Common myeloid progenitor, CD34-positive (primary cell): Measurements from ENCODE around the gene GAREM1.

Experiments
- CTCF ChIA-PET: fragments of 350-600 bp; sonication (Branson Sonifier 250); formaldehyde crosslinking; loops from one replicate; lab custom pipeline; 2021; ENCODE audit warnings: antibody characterized with exemption; lab: Charles Lee
- POLR2A ChIA-PET: fragments of 350-600 bp; sonication (Branson Sonifier 250); formaldehyde crosslinking; loops from one replicate; lab custom pipeline; 2021; ENCODE audit warnings: antibody characterized with exemption; lab: Charles Lee
- DNase-seq, 3 donors: peaks; one replicate each; pipeline versions ENCODE4 v3.0.0 to v3.0.0-alpha.2; 2013
- H3K27ac ChIP-seq, 2 experiments: 1 replicate in 1 of 2; 2 replicates in 1 of 2; pipeline ENCODE4 v1.7.0; 2013; ENCODE audit warnings: inconsistent platforms in 2 of 2, low read length in 2 of 2, mild to moderate bottlenecking in 2 of 2, low read depth in 1 of 2, moderate library complexity in 1 of 2; ENCODE audit not compliant: severe bottlenecking in 2 of 2, insufficient read depth in 1 of 2, poor library complexity in 1 of 2
- H3K27me3 ChIP-seq, 5 experiments: replicated peaks in 2 of 5; 1 replicate in 3 of 5; 2 replicates in 2 of 5; pipeline versions ENCODE4 v1.6.1 to v1.7.0; 2013; ENCODE audit warnings: low read length in 4 of 5, mild to moderate bottlenecking in 2 of 5, moderate library complexity in 2 of 5, inconsistent platforms in 1 of 5; ENCODE audit not compliant: insufficient read depth in 5 of 5, control insufficient read depth in 4 of 5
- H3K36me3 ChIP-seq, 4 experiments: 1 replicate in 2 of 4; 2 replicates in 2 of 4; pipeline versions ENCODE4 v1.6.1 to v1.7.0; 2013; ENCODE audit warnings: low read length in 3 of 4, control low read depth in 1 of 4, mild to moderate bottlenecking in 1 of 4; ENCODE audit not compliant: control insufficient read depth in 4 of 4, insufficient read depth in 4 of 4
- H3K4me1 ChIP-seq, 4 experiments: 1 replicate in 3 of 4; 2 replicates in 1 of 4; pipeline versions ENCODE4 v1.6.1 to v1.7.1; 2013; ENCODE audit warnings: low read length in 3 of 4, mild to moderate bottlenecking in 3 of 4, control low read depth in 1 of 4, inconsistent platforms in 1 of 4, moderate library complexity in 1 of 4; ENCODE audit not compliant: control insufficient read depth in 4 of 4, insufficient read depth in 4 of 4; ENCODE audit errors: control extremely low read depth in 1 of 4
- H3K4me3 ChIP-seq, 7 experiments: 1 replicate in 4 of 7; 2 replicates in 3 of 7; pipeline versions ENCODE4 v1.5.1 to v1.7.0; 2013; ENCODE audit warnings: mild to moderate bottlenecking in 7 of 7, low read length in 6 of 7, moderate library complexity in 6 of 7, inconsistent platforms in 2 of 7, low read depth in 2 of 7, control low read depth in 1 of 7; ENCODE audit not compliant: insufficient read depth in 4 of 7, control insufficient read depth in 1 of 7; ENCODE audit errors: extremely low read depth in 1 of 7
- H3K9me3 ChIP-seq, 5 experiments: 1 replicate in 4 of 5; 2 replicates in 1 of 5; pipeline versions ENCODE4 v1.6.1 to v1.7.1; 2013; ENCODE audit warnings: low read length in 4 of 5, mild to moderate bottlenecking in 2 of 5, inconsistent platforms in 1 of 5, low read depth in 1 of 5, moderate library complexity in 1 of 5; ENCODE audit not compliant: control insufficient read depth in 4 of 5, insufficient read depth in 2 of 5; ENCODE audit errors: control extremely low read depth in 1 of 5
- WGBS: methylation state at CpG from one replicate; pipeline ENCODE4 v1.1.5; 2013; ENCODE audit not compliant: insufficient coverage; 5-methylcytosine and 5-hydroxymethylcytosine counted together

Gene GAREM1

GRCh38 chr18:32259553-32259952 lies 211.1 kb downstream of the GAREM1 start:
- POLR2A ChIA-PET = no interaction called here
- H3K4me1 ChIP-seq = peaks cover 8 to 41% (median 24%) of the 10 kb centered on the region in 4 experiments
- CTCF ChIA-PET = interaction anchor here (0.7 to 3.1 kb wide), 4 partner anchors 12 to 241 kb away, joined by 3 to 17 read pairs (median 4); partner anchors contain the start of genes GAREM1 and RNF125
- H3K36me3 ChIP-seq = no peaks in the 10 kb centered on the region
- H3K4me3 ChIP-seq = no peak overlapping the region
- no peak overlapping the region for H3K27ac ChIP-seq
- 98% methylated on average over 6 of the region's 6 CpGs for WGBS
- DNase-seq = no peak
- H3K27me3 ChIP-seq = no peaks in the 10 kb centered on the region
- no peaks in the 10 kb centered on the region for H3K9me3 ChIP-seq

GRCh38 chr18:32258558-32259204 lies 212.0 kb downstream of the GAREM1 start:
- DNase-seq = peak in 2 of 3 donors; percentile 12 to 26
- H3K4me1 ChIP-seq = peaks cover 8 to 43% (median 24%) of the 10 kb centered on the region in 4 experiments
- POLR2A ChIA-PET = no interaction called here

GRCh38 chr18:32258148-32258547 lies 212.5 kb downstream of the GAREM1 start:
- no peak overlapping the region for H3K27ac ChIP-seq
- no CpG with 5 or more reads among the region's 2 CpGs for WGBS
- no peaks in the 10 kb centered on the region for H3K27me3 ChIP-seq
- H3K4me1 ChIP-seq = peaks cover 8 to 43% (median 24%) of the 10 kb centered on the region in 4 experiments
- CTCF ChIA-PET = no interaction called here
- POLR2A ChIA-PET = no interaction called here
- H3K36me3 ChIP-seq = no peaks in the 10 kb centered on the region
- no peak overlapping the region for H3K4me3 ChIP-seq
- DNase-seq = no peak
- no peaks in the 10 kb centered on the region for H3K9me3 ChIP-seq

More at GRCh38 chr18:32258558-32259204, 212.0 kb downstream of the GAREM1 start:
- Histone ChIP-seq H3K36me3 (no peaks in the 10 kb centered on the region), H3K4me3 (no peak overlapping the region), H3K27me3 (no peaks in the 10 kb centered on the region), H3K9me3 (no peaks in the 10 kb centered on the region), H3K27ac (no peak overlapping the region)
- CTCF ChIA-PET = interaction anchor here (0.9 to 3.1 kb wide), 2 partner anchors 13 to 212 kb away, joined by 3 to 17 read pairs; partner anchors contain the start of gene GAREM1
- 17% methylated on average over 1 of the region's 5 CpGs for WGBS

GRCh38 chr18:32257084-32257785 lies 213.4 kb downstream of the GAREM1 start:
- Histone ChIP-seq H3K9me3 (no peaks in the 10 kb centered on the region), H3K36me3 (no peaks in the 10 kb centered on the region), H3K4me1 (peaks cover 9 to 50% (median 27%) of the 10 kb centered on the region in 4 experiments), H3K27ac (no peak overlapping the region), H3K27me3 (no peaks in the 10 kb centered on the region), H3K4me3 (peak overlapping the region in 3 of 7 experiments; percentile 23 to 48 (median 36))
- ChIA-PET CTCF (interaction anchor here (0.6 kb wide), 1 partner anchor 296 kb away, joined by 3 read pairs; no protein-coding TSS in a partner anchor), POLR2A (no interaction called here)
- WGBS = 0% methylated on average over 1 of the region's 5 CpGs
- DNase-seq = peak; percentile 55 to 94 (median 90)

- H3K9me3 ChIP-seq = no peaks in the 10 kb centered on the region
- no peak overlapping the region for H3K27ac ChIP-seq
- H3K4me1 ChIP-seq = peaks cover 16 to 63% (median 38%) of the 10 kb centered on the region in 4 experiments
- H3K36me3 ChIP-seq = no peaks in the 10 kb centered on the region
- no peak for DNase-seq
- H3K4me3 ChIP-seq = no peak overlapping the region
- H3K27me3 ChIP-seq = no peaks in the 10 kb centered on the region
- ChIA-PET CTCF (interaction anchor here (0.7 to 1.2 kb wide), 2 partner anchors 10 to 294 kb away, joined by 3 read pairs; no protein-coding TSS in a partner anchor), POLR2A (no interaction called here)
- WGBS = 91% methylated on average over 1 of the region's 3 CpGs
These were observed 215.1 kb downstream of the GAREM1 start for GRCh38 chr18:32255570-32255969.

GRCh38 chr18:32252141-32252860 lies 218.4 kb downstream of the GAREM1 start:
- H3K27ac ChIP-seq = no peak overlapping the region
- WGBS = 90% methylated on average over 6 of the region's 8 CpGs
- H3K9me3 ChIP-seq = no peaks in the 10 kb centered on the region
- peaks cover 8 to 48% (median 29%) of the 10 kb centered on the region in 4 experiments for H3K4me1 ChIP-seq
- no peaks in the 10 kb centered on the region for H3K27me3 ChIP-seq
- peak; percentile 27 to 68 (median 53) for DNase-seq
- CTCF ChIA-PET = interaction anchor here (0.9 to 2.4 kb wide), 6 partner anchors 9 to 300 kb away, joined by 3 to 6 read pairs (median 4); partner anchors contain the start of gene GAREM1
- no peaks in the 10 kb centered on the region for H3K36me3 ChIP-seq
- POLR2A ChIA-PET = no interaction called here
- H3K4me3 ChIP-seq = no peak overlapping the region
